MM.1S (cell line): ENCODE measurements around the gene DHRS11.

ENCODE experiments used
- DNase-seq: peaks from one replicate; pipeline ENCODE4 v3.0.0-alpha.2; 2015
- H2AFZ ChIP-seq: fragments of 300-600 bp; sonication (generic); 2 replicates; pipeline ENCODE4 v1.6.0; 2016; ENCODE audit warnings: antibody characterized with exemption, low read length
- H3F3A ChIP-seq: fragments of 300-600 bp; sonication (generic); 2 replicates; pipeline ENCODE4 v1.6.1; 2016; ENCODE audit warnings: mild to moderate bottlenecking, antibody characterized with exemption, low read length, moderate library complexity, mixed read lengths; ENCODE audit not compliant: insufficient read depth
- H3K27ac ChIP-seq: fragments of 300-600 bp; sonication (generic); 2 replicates; pipeline ENCODE4 v1.5.1; 2016; ENCODE audit warnings: mild to moderate bottlenecking, low read length
- H3K27me3 ChIP-seq: fragments of 300-600 bp; sonication (generic); replicated peaks from 2 replicates; pipeline ENCODE4 v1.6.0; 2016; ENCODE audit warnings: low read length; ENCODE audit not compliant: insufficient read depth
- H3K36me3 ChIP-seq: fragments of 300-600 bp; sonication (generic); replicated peaks from 2 replicates; pipeline ENCODE4 v1.6.1; 2016; ENCODE audit warnings: mild to moderate bottlenecking, low read length, mixed read lengths; ENCODE audit not compliant: insufficient read depth
- H3K4me1 ChIP-seq: fragments of 300-600 bp; sonication (generic); 2 replicates; pipeline ENCODE4 v1.6.1; 2016; ENCODE audit warnings: low read length, mixed read lengths
- H3K4me2 ChIP-seq: fragments of 300-600 bp; sonication (generic); 2 replicates; pipeline ENCODE4 v1.6.0; 2016; ENCODE audit warnings: low read depth, low read length
- H3K4me3 ChIP-seq: fragments of 300-600 bp; sonication (generic); 2 replicates; pipeline ENCODE4 v1.5.1; 2016; ENCODE audit warnings: low read length, mixed read lengths
- H3K79me2 ChIP-seq: fragments of 300-600 bp; sonication (generic); 2 replicates; pipeline ENCODE4 v1.6.1; 2016; ENCODE audit warnings: mixed run types, low read length, mixed read lengths
- H3K9ac ChIP-seq: fragments of 300-600 bp; sonication (generic); 2 replicates; pipeline ENCODE4 v1.6.1; 2016; ENCODE audit warnings: low read length, mixed read lengths
- H3K9me2 ChIP-seq: fragments of 300-600 bp; sonication (generic); replicated peaks from 2 replicates; pipeline ENCODE4 v1.6.1; 2016; ENCODE audit warnings: mild to moderate bottlenecking, low read length, mixed read lengths; ENCODE audit not compliant: insufficient read depth
- H3K9me3 ChIP-seq: fragments of 300-600 bp; sonication (generic); replicated peaks from 2 replicates; pipeline ENCODE4 v1.6.1; 2016; ENCODE audit warnings: mild to moderate bottlenecking, low read length, mixed read lengths; ENCODE audit not compliant: insufficient read depth
- H4K20me1 ChIP-seq: fragments of 300-600 bp; sonication (generic); 2 replicates; pipeline ENCODE4 v1.6.1; 2016; ENCODE audit warnings: mild to moderate bottlenecking, low read length, moderate library complexity, mixed read lengths; ENCODE audit not compliant: insufficient read depth
- CTCF ChIP-seq: fragments of 300-600 bp; sonication (generic); IDR thresholded peaks from 2 replicates; pipeline ENCODE4 v1.5.1; 2016; ENCODE audit warnings: antibody characterized with exemption, low read length, mixed read lengths
- EZH2 ChIP-seq: fragments of 300-600 bp; sonication (generic); optimal IDR thresholded peaks from 2 replicates; pipeline ENCODE3; 2017; ENCODE audit warnings: low read depth, mild to moderate bottlenecking, antibody characterized with exemption, low read length, mixed read lengths
- EZH2phosphoT487 ChIP-seq: fragments of 300-600 bp; sonication (generic); IDR thresholded peaks from 2 replicates; pipeline ENCODE4 v1.6.1; 2018; ENCODE audit warnings: antibody characterized with exemption, low read length

The DHRS11 gene

GRCh38 chr17:36608794-36609497 lies 17.3 kb downstream of the DHRS11 start:
- H3K9me2 ChIP-seq: no peaks in the 10 kb centered on the region
- no peaks in the 10 kb centered on the region for H4K20me1 ChIP-seq
- peaks cover 13% of the 10 kb centered on the region for H3K79me2 ChIP-seq
- H3K4me2 ChIP-seq: peak overlapping the region; percentile 76
- TF ChIP-seq CTCF (peak; percentile 43), EZH2phosphoT487 (no peak)
- no peaks in the 10 kb centered on the region for H3K36me3 ChIP-seq
- no peaks in the 10 kb centered on the region for H3K27me3 ChIP-seq
- H3K4me3 ChIP-seq: peak overlapping the region; percentile 54
- H3K9me3 ChIP-seq: no peaks in the 10 kb centered on the region
- peak overlapping the region; percentile 76; the same call in 1 of the 2 replicates for H3K27ac ChIP-seq
- peaks cover 7% of the 10 kb centered on the region for H3F3A ChIP-seq
- peak overlapping the region; percentile 19; the same call in 1 of the 2 replicates for H3K9ac ChIP-seq
- H3K4me1 ChIP-seq: peaks cover 21% of the 10 kb centered on the region
- H2AFZ ChIP-seq: peak overlapping the region; percentile 71
- DNase-seq: peak; percentile 78

GRCh38 chr17:36609498-36609862 lies 17.8 kb downstream of the DHRS11 start:
- no peaks in the 10 kb centered on the region for H3K27me3 ChIP-seq
- DNase-seq: no peak
- H3K4me2 ChIP-seq: peak overlapping the region; percentile 76
- peaks cover 21% of the 10 kb centered on the region for H3K4me1 ChIP-seq
- no peak overlapping the region for H3K9ac ChIP-seq
- TF ChIP-seq EZH2phosphoT487 (no peak), EZH2 (no peak), CTCF (no peak; the same call in 1 of the 2 replicates)
- H3F3A ChIP-seq: peaks cover 7% of the 10 kb centered on the region
- no peaks in the 10 kb centered on the region for H3K9me3 ChIP-seq
- H4K20me1 ChIP-seq: no peaks in the 10 kb centered on the region
- H3K4me3 ChIP-seq: no peak overlapping the region
- H3K27ac ChIP-seq: peak overlapping the region; percentile 76; the same call in 1 of the 2 replicates
- H3K79me2 ChIP-seq: 0 out of 2 replicates have a peak, but pooled peaks cover 9% of the 10 kb centered on the region
- no peaks in the 10 kb centered on the region for H3K36me3 ChIP-seq
- H3K9me2 ChIP-seq: no peaks in the 10 kb centered on the region
- peak overlapping the region; percentile 71; the same call in 1 of the 2 replicates for H2AFZ ChIP-seq

GRCh38 chr17:36610474-36610873 lies 18.8 kb downstream of the DHRS11 start:
- TF ChIP-seq EZH2 (no peak), CTCF (no peak), EZH2phosphoT487 (no peak)
- no peaks in the 10 kb centered on the region for H4K20me1 ChIP-seq

More at GRCh38 chr17:36610474-36610873, 18.8 kb downstream of the DHRS11 start:
- Histone ChIP-seq H3K4me2 (no peak overlapping the region), H3K9ac (no peak overlapping the region), H2AFZ (no peak overlapping the region), H3K9me2 (no peaks in the 10 kb centered on the region), H3K27me3 (no peaks in the 10 kb centered on the region), H3K36me3 (no peaks in the 10 kb centered on the region), H3K27ac (no peak overlapping the region), H3F3A (peaks cover 7% of the 10 kb centered on the region), H3K4me1 (peaks cover 21% of the 10 kb centered on the region), H3K9me3 (no peaks in the 10 kb centered on the region), H3K79me2 (0 out of 2 replicates have a peak, but pooled peaks cover 7% of the 10 kb centered on the region), H3K4me3 (no peak overlapping the region)
- no peak for DNase-seq
